ENCODE measurements around the gene CNOT4.

CNOT4 gene

DNA sequence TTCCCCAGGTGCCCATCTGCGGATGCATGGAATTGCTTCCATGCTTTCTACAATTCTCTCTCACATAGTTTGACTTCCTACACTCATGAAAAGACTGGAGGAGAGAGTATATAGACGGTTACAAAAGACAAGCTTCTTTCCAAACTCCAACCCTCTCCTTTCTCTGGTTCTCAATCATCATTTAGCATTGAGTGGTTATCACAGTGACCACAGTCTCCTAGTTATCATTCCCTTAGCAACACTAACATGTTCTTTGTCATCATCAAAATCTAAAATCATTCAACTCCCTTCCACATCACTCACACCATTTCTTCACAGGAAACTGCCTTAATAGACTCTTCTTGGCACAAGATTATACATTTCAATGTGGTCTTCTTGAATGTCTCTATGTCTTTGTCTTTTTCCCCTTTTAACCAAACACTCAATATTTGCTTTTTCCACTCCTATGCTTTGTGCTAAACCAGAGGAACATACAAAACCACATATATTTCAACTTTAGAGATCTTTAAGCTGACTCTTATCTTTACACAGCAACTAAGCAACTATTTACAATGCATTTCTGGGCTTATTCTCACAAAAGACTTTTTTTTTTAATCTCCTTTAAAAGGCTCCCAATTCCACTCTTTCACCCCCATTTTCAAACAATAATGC is 126.3 kb downstream of the CNOT4 start:
- TF ChIP-seq, protein P1, sequence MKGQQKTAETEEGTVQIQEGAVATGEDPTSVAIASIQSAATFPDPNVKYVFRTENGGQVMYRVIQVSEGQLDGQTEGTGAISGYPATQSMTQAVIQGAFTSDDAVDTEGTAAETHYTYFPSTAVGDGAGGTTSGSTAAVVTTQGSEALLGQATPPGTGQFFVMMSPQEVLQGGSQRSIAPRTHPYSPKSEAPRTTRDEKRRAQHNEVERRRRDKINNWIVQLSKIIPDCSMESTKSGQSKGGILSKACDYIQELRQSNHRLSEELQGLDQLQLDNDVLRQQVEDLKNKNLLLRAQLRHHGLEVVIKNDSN (IDR thresholded peaks at IDR 0.05), result no peak
- no peak for TF ChIP-seq EP300 (IDR thresholded peaks at IDR 0.05; ENCODE audit: borderline replicate concordance)
- TF ChIP-seq MAX (IDR thresholded peaks at IDR 0.05), result no peak
- no peak for TF ChIP-seq EGR1 (IDR thresholded peaks at IDR 0.05)
- TF ChIP-seq TAF1 (IDR thresholded peaks at IDR 0.05; ENCODE audit: low read depth), result no peak
- TF ChIP-seq CEBPB (IDR thresholded peaks at IDR 0.05), result no peak
- no peak for TF ChIP-seq NFIC (IDR thresholded peaks at IDR 0.05)
- no peak for TF ChIP-seq TEAD4 (IDR thresholded peaks at IDR 0.05)
- no peak for TF ChIP-seq ZBTB7A (IDR thresholded peaks at IDR 0.05; ENCODE audit: low read depth)
- TF ChIP-seq RAD21 (IDR thresholded peaks at IDR 0.05; ENCODE audit: low read depth), result no peak
- TF ChIP-seq CREB1 (IDR thresholded peaks at IDR 0.05; ENCODE audit: low read depth), result no peak
- no peak for TF ChIP-seq YY1 (IDR thresholded peaks at IDR 0.05; ENCODE audit: low read depth)
- TF ChIP-seq, protein P2, sequence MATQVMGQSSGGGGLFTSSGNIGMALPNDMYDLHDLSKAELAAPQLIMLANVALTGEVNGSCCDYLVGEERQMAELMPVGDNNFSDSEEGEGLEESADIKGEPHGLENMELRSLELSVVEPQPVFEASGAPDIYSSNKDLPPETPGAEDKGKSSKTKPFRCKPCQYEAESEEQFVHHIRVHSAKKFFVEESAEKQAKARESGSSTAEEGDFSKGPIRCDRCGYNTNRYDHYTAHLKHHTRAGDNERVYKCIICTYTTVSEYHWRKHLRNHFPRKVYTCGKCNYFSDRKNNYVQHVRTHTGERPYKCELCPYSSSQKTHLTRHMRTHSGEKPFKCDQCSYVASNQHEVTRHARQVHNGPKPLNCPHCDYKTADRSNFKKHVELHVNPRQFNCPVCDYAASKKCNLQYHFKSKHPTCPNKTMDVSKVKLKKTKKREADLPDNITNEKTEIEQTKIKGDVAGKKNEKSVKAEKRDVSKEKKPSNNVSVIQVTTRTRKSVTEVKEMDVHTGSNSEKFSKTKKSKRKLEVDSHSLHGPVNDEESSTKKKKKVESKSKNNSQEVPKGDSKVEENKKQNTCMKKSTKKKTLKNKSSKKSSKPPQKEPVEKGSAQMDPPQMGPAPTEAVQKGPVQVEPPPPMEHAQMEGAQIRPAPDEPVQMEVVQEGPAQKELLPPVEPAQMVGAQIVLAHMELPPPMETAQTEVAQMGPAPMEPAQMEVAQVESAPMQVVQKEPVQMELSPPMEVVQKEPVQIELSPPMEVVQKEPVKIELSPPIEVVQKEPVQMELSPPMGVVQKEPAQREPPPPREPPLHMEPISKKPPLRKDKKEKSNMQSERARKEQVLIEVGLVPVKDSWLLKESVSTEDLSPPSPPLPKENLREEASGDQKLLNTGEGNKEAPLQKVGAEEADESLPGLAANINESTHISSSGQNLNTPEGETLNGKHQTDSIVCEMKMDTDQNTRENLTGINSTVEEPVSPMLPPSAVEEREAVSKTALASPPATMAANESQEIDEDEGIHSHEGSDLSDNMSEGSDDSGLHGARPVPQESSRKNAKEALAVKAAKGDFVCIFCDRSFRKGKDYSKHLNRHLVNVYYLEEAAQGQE (IDR thresholded peaks at IDR 0.05; ENCODE audit: low read depth), result no peak
- no peak for TF ChIP-seq TCF12 (IDR thresholded peaks at IDR 0.05; ENCODE audit: low read depth)
- no peak for TF ChIP-seq FOXM1 (IDR thresholded peaks at IDR 0.05; ENCODE audit: borderline replicate concordance, low read depth)

GRCh38 chr7:135382173-135382572 is 127.7 kb downstream of the CNOT4 start:
- TF ChIP-seq RAD21 (IDR thresholded peaks at IDR 0.05; ENCODE audit: low read depth) (no peak), TCF12 (IDR thresholded peaks at IDR 0.05; ENCODE audit: low read depth) (no peak), CEBPB (IDR thresholded peaks at IDR 0.05) (no peak), YY1 (IDR thresholded peaks at IDR 0.05; ENCODE audit: low read depth) (no peak), ZBTB7A (IDR thresholded peaks at IDR 0.05; ENCODE audit: low read depth) (no peak), EGR1 (IDR thresholded peaks at IDR 0.05) (no peak), MAX (IDR thresholded peaks at IDR 0.05) (no peak), CREB1 (IDR thresholded peaks at IDR 0.05; ENCODE audit: low read depth) (no peak)
- TF ChIP-seq, protein P2 (IDR thresholded peaks at IDR 0.05; ENCODE audit: low read depth), result no peak

GRCh38 chr7:135381369-135381768 is 128.5 kb downstream of the CNOT4 start:
- TF ChIP-seq YY1 (IDR thresholded peaks at IDR 0.05; ENCODE audit: low read depth) (no peak), TCF12 (IDR thresholded peaks at IDR 0.05; ENCODE audit: low read depth) (no peak)

GRCh38 chr7:135380351-135380750 is 129.6 kb downstream of the CNOT4 start:
- TF ChIP-seq TEAD4 (IDR thresholded peaks at IDR 0.05), result no peak
- no peak for TF ChIP-seq FOXM1 (IDR thresholded peaks at IDR 0.05; ENCODE audit: borderline replicate concordance, low read depth)
- no peak for TF ChIP-seq CEBPB (IDR thresholded peaks at IDR 0.05)

DNA sequence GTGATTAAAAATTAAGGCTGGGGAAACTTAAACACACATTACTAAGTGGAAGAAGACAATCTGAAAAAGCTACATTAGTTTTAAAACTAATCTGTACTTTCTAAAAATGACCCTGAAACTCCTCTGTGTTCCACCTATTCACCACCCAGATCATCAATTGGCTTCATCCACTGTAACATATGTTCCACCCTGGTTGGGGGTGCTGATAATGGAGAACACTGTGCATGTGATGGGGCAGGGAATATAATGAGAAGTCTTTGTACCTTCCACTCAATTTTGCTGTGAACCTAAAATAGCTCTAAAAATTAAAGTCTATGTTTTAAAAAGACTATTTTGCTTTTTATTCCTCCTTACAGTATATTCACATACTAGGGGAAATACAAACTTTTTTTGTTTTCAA is 132.7 kb downstream of the CNOT4 start:
- TF ChIP-seq TEAD4 (IDR thresholded peaks at IDR 0.05) (no peak), EGR1 (IDR thresholded peaks at IDR 0.05) (no peak), MAX (IDR thresholded peaks at IDR 0.05) (no peak), TCF12 (IDR thresholded peaks at IDR 0.05; ENCODE audit: low read depth) (no peak), CREB1 (IDR thresholded peaks at IDR 0.05; ENCODE audit: low read depth) (no peak)
- TF ChIP-seq, protein P1 (IDR thresholded peaks at IDR 0.05), result no peak

DNA sequence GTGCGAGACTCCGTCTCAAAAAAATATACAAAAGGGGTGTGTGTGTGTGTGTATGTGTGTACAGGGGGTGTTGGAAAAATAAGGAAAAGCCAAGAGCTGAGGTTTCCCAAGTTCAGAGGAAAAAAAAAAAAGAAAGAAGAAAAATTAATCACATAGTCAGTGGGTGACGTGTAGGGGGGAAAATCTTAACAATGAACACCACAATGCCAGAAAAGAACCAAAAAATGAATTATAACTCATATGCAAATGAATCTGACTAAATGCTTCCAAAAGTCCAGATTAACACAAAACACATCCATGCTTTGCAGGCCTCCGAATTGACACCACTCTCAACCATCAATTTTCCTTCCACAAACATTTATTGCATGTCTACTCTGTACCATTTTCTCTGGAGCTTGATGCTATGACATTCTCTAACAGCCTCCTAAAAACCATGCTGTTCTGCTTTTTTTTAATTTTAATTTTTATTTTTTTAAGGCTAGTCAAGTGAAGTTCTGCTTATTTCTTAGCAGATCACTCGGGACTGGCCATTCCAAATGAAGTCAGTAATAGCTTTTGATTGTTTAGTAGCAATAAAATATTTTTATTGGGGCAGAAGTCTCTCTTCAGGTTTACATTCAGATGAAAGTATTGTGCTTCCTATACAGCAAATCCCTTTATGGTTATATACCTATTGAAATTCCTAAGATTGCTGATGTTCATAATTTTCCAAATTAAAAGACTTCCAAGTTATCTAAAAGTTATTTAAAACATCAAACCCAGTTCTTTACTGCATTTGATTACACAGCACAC is 133.8 kb downstream of the CNOT4 start:
- TF ChIP-seq NFIC (IDR thresholded peaks at IDR 0.05) (no peak), YY1 (IDR thresholded peaks at IDR 0.05; ENCODE audit: low read depth) (no peak), TAF1 (IDR thresholded peaks at IDR 0.05; ENCODE audit: low read depth) (no peak), EGR1 (IDR thresholded peaks at IDR 0.05) (no peak), RAD21 (IDR thresholded peaks at IDR 0.05; ENCODE audit: low read depth) (no peak), FOXM1 (IDR thresholded peaks at IDR 0.05; ENCODE audit: borderline replicate concordance, low read depth) (no peak), MAX (IDR thresholded peaks at IDR 0.05) (no peak), CREB1 (IDR thresholded peaks at IDR 0.05; ENCODE audit: low read depth) (no peak), TCF12 (IDR thresholded peaks at IDR 0.05; ENCODE audit: low read depth) (no peak), ZBTB7A (IDR thresholded peaks at IDR 0.05; ENCODE audit: low read depth) (no peak), CEBPB (IDR thresholded peaks at IDR 0.05) (no peak), EP300 (IDR thresholded peaks at IDR 0.05; ENCODE audit: borderline replicate concordance) (no peak), TEAD4 (IDR thresholded peaks at IDR 0.05) (no peak)
- TF ChIP-seq, protein P1 (IDR thresholded peaks at IDR 0.05), result no peak
- TF ChIP-seq, protein P2 (IDR thresholded peaks at IDR 0.05; ENCODE audit: low read depth), result no peak
